ENCODE measurements around the gene R3HDM1.
"Not testable (repeated sequence)": the region's sequence is repeated elsewhere in the genome, so short reads cannot be mapped to it uniquely, and the experiment has no call there.

R3HDM1 gene

DNA sequence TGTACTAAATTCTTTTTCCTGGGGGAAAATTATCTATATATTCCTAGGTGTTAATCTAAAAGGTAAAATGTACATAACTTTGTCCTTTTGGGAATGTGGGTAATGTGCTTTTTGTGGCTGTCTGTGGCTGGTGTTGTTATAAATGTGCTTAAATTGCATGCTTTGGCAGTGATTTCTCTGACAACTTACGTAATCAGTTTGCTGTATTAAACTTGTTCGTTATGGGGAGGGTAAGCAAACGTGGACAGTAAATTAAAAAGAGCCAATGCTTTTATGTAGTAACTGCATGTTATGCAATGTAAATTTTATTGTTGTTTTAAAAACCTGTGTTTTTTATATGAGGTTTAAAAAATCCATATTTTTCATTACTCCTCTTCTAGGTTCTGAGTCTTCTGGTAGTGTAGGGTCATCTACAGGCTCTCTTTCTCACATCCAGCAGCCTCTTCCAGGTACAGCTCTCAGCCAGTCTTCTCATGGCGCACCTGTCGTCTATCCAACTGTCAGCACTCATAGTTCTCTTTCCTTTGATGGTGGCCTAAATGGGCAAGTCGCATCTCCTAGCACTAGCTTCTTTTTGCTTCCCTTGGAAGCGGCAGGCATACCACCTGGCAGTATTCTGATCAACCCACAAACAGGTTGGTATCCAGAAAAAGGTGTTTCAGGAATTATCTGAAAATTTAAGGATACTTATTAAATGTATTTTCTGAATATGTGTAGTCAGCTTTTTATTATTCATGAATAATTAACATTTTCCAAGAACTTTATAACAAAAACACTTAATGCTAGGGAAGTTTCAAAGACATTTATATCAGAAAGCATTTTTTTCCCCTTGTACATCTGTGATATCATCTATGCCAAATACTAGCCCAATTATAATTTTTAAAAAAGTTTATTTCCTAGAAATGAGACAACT is 110.1 kb downstream of the R3HDM1 start:
- intact Hi-C loops (cut with DNase I; ENCODE audit: low total_unique reads) = no loop called here
- DNase-seq = no peak
- TF ChIP-seq, protein P1, sequence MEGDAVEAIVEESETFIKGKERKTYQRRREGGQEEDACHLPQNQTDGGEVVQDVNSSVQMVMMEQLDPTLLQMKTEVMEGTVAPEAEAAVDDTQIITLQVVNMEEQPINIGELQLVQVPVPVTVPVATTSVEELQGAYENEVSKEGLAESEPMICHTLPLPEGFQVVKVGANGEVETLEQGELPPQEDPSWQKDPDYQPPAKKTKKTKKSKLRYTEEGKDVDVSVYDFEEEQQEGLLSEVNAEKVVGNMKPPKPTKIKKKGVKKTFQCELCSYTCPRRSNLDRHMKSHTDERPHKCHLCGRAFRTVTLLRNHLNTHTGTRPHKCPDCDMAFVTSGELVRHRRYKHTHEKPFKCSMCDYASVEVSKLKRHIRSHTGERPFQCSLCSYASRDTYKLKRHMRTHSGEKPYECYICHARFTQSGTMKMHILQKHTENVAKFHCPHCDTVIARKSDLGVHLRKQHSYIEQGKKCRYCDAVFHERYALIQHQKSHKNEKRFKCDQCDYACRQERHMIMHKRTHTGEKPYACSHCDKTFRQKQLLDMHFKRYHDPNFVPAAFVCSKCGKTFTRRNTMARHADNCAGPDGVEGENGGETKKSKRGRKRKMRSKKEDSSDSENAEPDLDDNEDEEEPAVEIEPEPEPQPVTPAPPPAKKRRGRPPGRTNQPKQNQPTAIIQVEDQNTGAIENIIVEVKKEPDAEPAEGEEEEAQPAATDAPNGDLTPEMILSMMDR (IDR thresholded peaks at IDR 0.05) = no peak
- peaks cover 24 to 70% (median 46%) of the 10 kb centered on the region in 3 donors for H3K36me3 ChIP-seq
- no peak overlapping the region for H3K27ac ChIP-seq
- no peaks in the 10 kb centered on the region for H3K9me3 ChIP-seq
- H3K27me3 ChIP-seq = no peaks in the 10 kb centered on the region
- H3K4me3 ChIP-seq = no peak overlapping the region
- no peaks in the 10 kb centered on the region for H3K4me1 ChIP-seq

DNA sequence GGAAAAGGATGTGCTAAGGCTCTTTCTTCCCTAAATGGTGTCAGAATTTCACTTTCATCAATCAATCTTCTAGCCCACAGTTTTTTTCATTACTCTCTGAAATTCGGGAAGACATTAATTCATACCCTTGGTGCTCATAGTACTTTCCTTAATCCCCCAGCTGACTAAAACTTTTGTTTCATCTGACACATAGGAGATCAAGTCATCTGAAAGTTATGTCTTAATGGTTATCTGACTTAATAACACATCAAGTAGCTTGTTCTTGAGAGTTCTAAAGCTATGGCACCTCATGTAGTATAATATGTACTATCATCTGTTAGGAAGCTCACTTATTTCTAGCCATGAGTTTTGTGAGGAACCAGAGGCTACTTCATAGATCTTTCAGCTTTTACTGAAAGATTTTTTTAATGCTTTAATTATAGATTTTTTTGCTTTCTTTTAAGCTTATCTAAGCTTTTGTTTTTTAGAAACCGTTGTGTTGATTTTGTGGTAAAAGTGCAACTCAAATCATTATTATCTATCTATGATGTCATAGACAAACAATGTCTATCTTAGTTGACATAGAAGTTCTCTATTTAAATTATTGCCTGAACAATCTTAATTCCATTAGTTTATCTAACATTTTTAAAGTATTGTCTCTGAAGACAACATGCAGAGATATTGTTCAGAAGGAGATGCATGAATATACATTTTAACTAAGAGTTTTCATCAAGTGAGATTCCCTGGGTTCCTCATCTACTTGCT is 116.7 kb downstream of the R3HDM1 start:
- no peaks in the 10 kb centered on the region for H3K9me3 ChIP-seq
- DNase-seq = no peak
- peaks cover 33 to 55% (median 39%) of the 10 kb centered on the region in 3 donors for H3K36me3 ChIP-seq
- TF ChIP-seq, protein P1 (IDR thresholded peaks at IDR 0.05) = no peak
- H3K27me3 ChIP-seq = no peaks in the 10 kb centered on the region
- no peak overlapping the region for H3K27ac ChIP-seq
- H3K4me3 ChIP-seq = no peak overlapping the region
- intact Hi-C loops (cut with DNase I; ENCODE audit: low total_unique reads) = no loop called here
- H3K4me1 ChIP-seq = no peaks in the 10 kb centered on the region

DNA sequence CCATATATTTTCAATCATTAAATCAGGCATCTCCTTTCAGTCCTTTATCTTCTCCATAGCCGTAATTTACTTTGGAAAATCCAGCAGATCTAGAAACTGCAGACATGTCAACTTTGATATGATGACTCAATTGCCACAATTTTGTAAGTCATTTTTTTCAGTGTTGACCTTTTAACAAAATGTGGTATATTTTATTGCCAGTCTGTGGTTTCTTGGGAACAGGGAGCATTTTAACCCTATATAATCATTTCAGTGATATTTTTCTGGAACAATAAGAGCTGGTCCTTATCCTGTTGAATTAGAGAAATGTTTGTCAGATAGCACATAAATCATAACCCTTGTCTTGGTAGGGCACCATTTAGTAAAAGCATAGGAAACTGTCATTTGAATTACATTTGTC is 119.4 kb downstream of the R3HDM1 start:
- TF ChIP-seq, protein P1 (IDR thresholded peaks at IDR 0.05) = no peak
- Histone ChIP-seq H3K9me3 (no peaks in the 10 kb centered on the region), H3K27ac (no peak overlapping the region), H3K36me3 (peaks cover 31 to 46% (median 32%) of the 10 kb centered on the region in 3 donors), H3K4me1 (no peaks in the 10 kb centered on the region), H3K4me3 (no peak overlapping the region), H3K27me3 (no peaks in the 10 kb centered on the region)
- DNase-seq = no peak
- intact Hi-C loops (cut with DNase I; ENCODE audit: low total_unique reads) = no loop called here

GRCh38 chr2:135651717-135652116 is 120.4 kb downstream of the R3HDM1 start:
- intact Hi-C loops (cut with DNase I; ENCODE audit: low total_unique reads) = no loop called here
- no peak overlapping the region for H3K27ac ChIP-seq
- H3K36me3 ChIP-seq = peaks cover 24 to 38% (median 27%) of the 10 kb centered on the region in 3 donors
- TF ChIP-seq, protein P1 (IDR thresholded peaks at IDR 0.05) = no peak
- DNase-seq = no peak
- H3K4me3 ChIP-seq = no peak overlapping the region
- no peaks in the 10 kb centered on the region for H3K9me3 ChIP-seq
- H3K27me3 ChIP-seq = no peaks in the 10 kb centered on the region
- H3K4me1 ChIP-seq = no peaks in the 10 kb centered on the region

DNA sequence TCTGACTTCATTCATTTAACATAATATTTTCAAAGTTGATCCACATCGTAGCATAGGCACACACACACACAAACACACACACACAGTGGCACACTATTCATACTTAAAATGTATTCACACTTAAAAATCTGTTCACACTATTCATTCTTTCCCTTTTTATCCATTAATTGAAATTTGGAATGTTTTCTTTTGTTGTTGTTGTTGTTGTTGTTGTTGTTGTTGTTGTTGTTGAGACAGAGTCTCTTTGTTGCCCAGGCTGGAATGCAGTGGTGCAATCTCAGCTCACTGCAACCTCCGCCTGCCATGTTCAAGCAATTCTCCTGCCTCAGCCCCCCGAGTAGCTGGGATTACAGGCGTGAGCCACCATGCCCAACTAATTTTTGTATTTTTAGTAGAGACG is 123.0 kb downstream of the R3HDM1 start:
- H3K36me3 ChIP-seq = peaks cover 21 to 40% (median 24%) of the 10 kb centered on the region in 3 donors
- H3K9me3 ChIP-seq; intact Hi-C loops (cut with DNase I; ENCODE audit: low total_unique reads); H3K27ac ChIP-seq; H3K27me3 ChIP-seq; H3K4me3 ChIP-seq; H3K4me1 ChIP-seq; DNase-seq: not testable (repeated sequence)

All from tibial artery (tissue), 4 donors.